Pancreas (tissue), 10 donors: ENCODE data around the gene FNDC3B. TPM values are rescaled to one million over a fixed set of nuclear protein-coding genes. Genes with fewer than 3 reads are reported as not detected.

Experiments
- ATAC-seq, 4 donors: fragments of 200-7000 bp; cut with Tn5 transposase; one replicate each; pipeline versions ENCODE4 v1.8.0 to v1.9.1; 2020; ENCODE audit warnings: mild to moderate bottlenecking in 4 of 4, moderate library complexity in 4 of 4
- DNase-seq, 6 donors: peaks; one replicate each; pipeline ENCODE4 v3.0.0-alpha.2; 2020
- FAIRE-seq: peaks from 2 replicates; lab custom pipeline; 2012; peaks lifted over from hg19 to GRCh38; lab: Jason Lieb, UNC
- H3K27ac ChIP-seq, 4 donors: fragments of 200-600 bp; sonication (generic); 1 replicate in 3 of 4; 2 replicates in 1 of 4; pipeline versions ENCODE4 v1.5.0 to v1.8.0; 2020
- H3K27me3 ChIP-seq, 4 donors: fragments of 200-600 bp; one replicate each; pipeline ENCODE4 v1.8.0; 2021
- H3K36me3 ChIP-seq, 3 donors: fragments of 200-600 bp; sonication (generic) in 1 of 3; one replicate each; pipeline versions ENCODE4 v1.5.0 to v1.8.0; 2020 to 2021
- H3K4me1 ChIP-seq, 3 donors: fragments of 200-600 bp; one replicate each; pipeline ENCODE4 v1.8.0; 2021
- H3K4me3 ChIP-seq, 4 donors: fragments of 200-600 bp; sonication (generic) in 2 of 4; one replicate each; pipeline versions ENCODE4 v1.5.0 to v1.8.0; 2020 to 2021
- H3K9me3 ChIP-seq, 4 donors: fragments of 200-600 bp; one replicate each; pipeline ENCODE4 v1.8.0; 2021
- CTCF ChIP-seq, 4 donors: fragments of 200-600 bp; sonication (generic) in 3 of 4; IDR thresholded peaks; one replicate each; pipeline versions ENCODE4 v1.5.0 to v1.8.0; 2021; ENCODE audit warnings: antibody characterized with exemption in 4 of 4
- WGBS, 2 donors: extraction: QIAGEN DNeasy Blood & Tissue Kit; methylation state at CpG; one replicate each; pipeline ENCODE4 v1.1.7; 2013; 5-methylcytosine and 5-hydroxymethylcytosine counted together
- intact Hi-C, 3 donors: fragments of 100-400 bp; cut with DNase I; formaldehyde crosslinking; loops; one replicate each; pipeline versions ENCODE4 v1.11.1 to v1.14.2; 2022
- polyA plus RNA-seq, 2 donors: library from polyadenylated mRNA; stranded (reverse); fragments of 200-250 nt; gene quantifications; one replicate each; pipeline ENCODE4 v1.2.3, GENCODE V29; 2013
- total RNA-seq, 6 donors: library from RNA; stranded (reverse); fragmentation: NEBNext Ultra II Directional in 4 of 6; extraction: Animal tissue kit (Norgen Biotek cat#: 25700) in 4 of 6; gene quantifications; one replicate each; pipeline versions ENCODE4 v1.2.1 to v1.2.4, GENCODE V29; 2021 to 2023
- donor health status: healthy with polysubstance abuse.
- donor health status: DM: no; HTN: no; CAD: no; lungs with moderate emphysema.
- donor health status: DM: no; HTN: no; CAD: no.
- donor health status: control.
- donor health status: control.
- donor health status: Bipolar disorder and iron deficiency.
- donor health status: DM: yes; HTN: yes; CAD: no.
- donor health status: DM: no; HTN: no; CAD: no.
- donor health status: DM: no; HTN: no; CAD: no.
- donor health status: DM: yes; HTN: yes; CAD: no.

The FNDC3B gene
- total and polyA plus RNA-seq, 8 donors, result 9.3 to 126 (median 73.2) TPM

- TF ChIP-seq CTCF (IDR thresholded peaks at IDR 0.05), result no peak
- FAIRE-seq, result no peak
Measured at GRCh38 chr3:172197344-172197743, 158.0 kb downstream of the FNDC3B start.

DNA sequence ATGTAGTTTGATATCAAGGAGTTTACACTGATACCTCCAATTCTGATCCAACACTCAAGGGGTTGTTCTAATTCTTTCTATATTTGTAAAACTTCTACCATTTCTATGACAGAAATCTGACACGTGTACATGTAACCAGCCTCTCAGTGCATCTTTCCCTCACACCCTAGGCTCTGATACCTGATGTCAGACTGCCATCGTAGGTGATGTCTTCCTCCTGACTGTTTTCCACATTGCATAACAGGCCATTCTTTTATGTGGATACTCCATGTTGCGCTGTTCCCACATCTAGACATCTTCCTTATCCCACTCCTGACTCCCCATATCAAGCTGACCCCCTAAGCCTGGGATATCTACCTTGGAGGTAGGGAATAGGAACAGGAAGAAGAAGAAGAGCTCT lies 159.1 kb downstream of the FNDC3B start:
- no peak for ATAC-seq
- no peak for TF ChIP-seq CTCF (IDR thresholded peaks at IDR 0.05)
- intact Hi-C loops, result no loop called here

More at GRCh38 chr3:172197344-172197743, 158.0 kb downstream of the FNDC3B start:
- DNase-seq (no peak), ATAC-seq (no peak)
- 82 to 84% methylated on average over 3 of the region's 3 CpGs for WGBS, 2 donors
- Histone ChIP-seq H3K4me3 (no peak overlapping the region), H3K36me3 (no peaks in the 10 kb centered on the region), H3K27ac (no peak overlapping the region), H3K9me3 (no peaks in the 10 kb centered on the region), H3K4me1 (peaks cover 16 to 33% (median 25%) of the 10 kb centered on the region in 3 donors), H3K27me3 (no peaks in the 10 kb centered on the region)
- intact Hi-C loops, result no loop called here

DNA sequence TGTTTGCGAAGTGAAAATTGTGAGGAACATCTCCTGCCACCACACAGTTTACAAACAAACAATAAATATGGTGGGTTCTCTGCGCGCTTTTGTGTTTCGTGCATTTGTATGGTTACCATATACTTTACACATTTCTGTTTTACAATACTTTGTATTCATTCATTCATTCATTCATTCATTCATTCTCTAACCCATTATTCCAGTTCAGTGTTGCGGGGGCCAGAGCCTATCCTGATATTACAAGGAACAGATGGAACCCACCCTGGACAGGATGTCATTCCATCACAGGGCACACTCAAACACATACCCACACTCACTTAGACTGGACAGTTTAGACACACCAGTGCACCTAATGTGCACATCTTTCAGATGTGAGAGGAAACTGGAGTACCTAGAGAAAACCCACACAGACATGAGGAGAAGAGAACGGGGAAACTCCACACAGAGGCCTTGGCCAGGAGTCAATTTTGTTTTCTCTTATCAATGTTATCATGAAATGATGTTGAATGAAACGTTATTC lies 160.5 kb downstream of the FNDC3B start:
- no peaks in the 10 kb centered on the region for H3K36me3 ChIP-seq
- WGBS, 2 donors, result 76 to 78% methylated on average over 7 of the region's 7 CpGs
- H3K9me3 ChIP-seq, result no peaks in the 10 kb centered on the region
- H3K4me3 ChIP-seq, result no peak overlapping the region
- no peak for TF ChIP-seq CTCF (IDR thresholded peaks at IDR 0.05)
- no peak for DNase-seq
- FAIRE-seq, result no peak
- no peaks in the 10 kb centered on the region for H3K27me3 ChIP-seq
- no peak for ATAC-seq
- intact Hi-C loops, result no loop called here
- H3K4me1 ChIP-seq, result peaks cover 32 to 40% (median 38%) of the 10 kb centered on the region in 3 donors
- no peak overlapping the region for H3K27ac ChIP-seq

More for the DNA sequence above, 159.1 kb downstream of the FNDC3B start:
- no peaks in the 10 kb centered on the region for H3K36me3 ChIP-seq
- WGBS, 2 donors, result 88 to 94% methylated on average over 3 of the region's 3 CpGs
- H3K4me3 ChIP-seq, result no peak overlapping the region
- DNase-seq (no peak), FAIRE-seq (no peak)
- H3K4me1 ChIP-seq, result peaks cover 25 to 31% (median 30%) of the 10 kb centered on the region in 3 donors
- H3K27ac ChIP-seq, result no peak overlapping the region
- no peaks in the 10 kb centered on the region for H3K9me3 ChIP-seq
- H3K27me3 ChIP-seq, result no peaks in the 10 kb centered on the region

DNA sequence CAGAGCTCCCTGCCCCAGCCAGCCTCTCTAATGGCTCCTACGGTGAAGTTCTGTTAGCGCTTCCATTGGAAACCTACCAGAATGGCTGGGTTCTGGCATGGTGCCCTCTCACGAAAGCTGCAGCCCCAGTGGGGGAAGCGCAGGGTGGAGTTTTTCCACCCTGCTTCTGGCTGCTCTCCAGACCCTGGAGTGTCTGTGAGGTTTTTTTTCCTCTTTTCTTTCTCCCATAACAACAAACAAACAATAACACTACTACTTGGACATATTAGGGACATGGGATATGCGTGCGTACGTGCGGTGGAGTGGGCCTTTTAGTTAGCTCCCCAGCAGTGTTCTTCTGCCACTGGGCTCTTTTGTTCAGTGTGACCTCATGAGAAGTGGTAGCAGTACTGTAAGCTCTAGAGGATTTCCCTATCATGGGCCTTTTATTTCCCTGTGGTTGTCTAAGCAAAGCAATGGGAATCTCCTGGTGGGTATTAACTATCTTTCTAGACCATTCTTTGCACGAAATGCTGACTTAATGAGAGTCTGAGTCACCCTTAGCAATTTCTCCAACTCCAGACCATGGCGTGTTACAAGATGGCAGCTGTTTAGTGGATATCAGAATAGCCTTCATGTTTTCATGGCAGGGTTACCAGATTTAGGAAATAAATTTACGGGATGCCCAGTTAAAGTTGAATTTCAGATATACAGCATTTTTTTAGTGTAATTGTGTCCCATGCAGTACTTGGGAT lies 161.9 kb downstream of the FNDC3B start:
- Histone ChIP-seq H3K4me1 (peaks cover 21 to 40% (median 40%) of the 10 kb centered on the region in 3 donors), H3K27me3 (no peaks in the 10 kb centered on the region), H3K9me3 (no peaks in the 10 kb centered on the region), H3K36me3 (no peaks in the 10 kb centered on the region), H3K27ac (peak overlapping the region in 3 of 4 donors; percentile 36 to 53 (median 52)), H3K4me3 (no peak overlapping the region)
- peak; percentile 50 to 71 (median 62) for DNase-seq
- 50 to 53% methylated on average over 11 of the region's 11 CpGs for WGBS, 2 donors
- no peak for FAIRE-seq
- no peak for TF ChIP-seq CTCF (IDR thresholded peaks at IDR 0.05)
- ATAC-seq, result peak; percentile 30 to 60 (median 50)
- intact Hi-C loops, result no loop called here

DNA sequence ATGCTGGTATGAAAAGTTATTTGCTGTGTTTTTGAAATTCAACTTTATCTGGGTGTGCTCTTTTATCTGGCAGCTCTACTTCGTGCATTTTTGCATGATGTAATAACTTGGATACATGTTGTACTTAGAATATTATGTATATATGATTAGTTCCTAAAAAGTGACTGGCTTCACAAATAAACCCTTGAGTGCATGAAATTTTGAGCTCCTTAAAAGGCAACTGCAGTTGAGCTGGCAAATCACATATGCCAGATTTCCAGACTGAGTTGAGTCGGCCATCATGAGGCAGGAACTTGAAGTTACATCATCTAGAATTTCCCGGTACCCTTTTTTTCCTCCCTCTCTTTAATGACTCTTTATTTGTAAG lies 162.5 kb downstream of the FNDC3B start:
- Histone ChIP-seq H3K9me3 (no peaks in the 10 kb centered on the region), H3K4me3 (no peak overlapping the region), H3K36me3 (no peaks in the 10 kb centered on the region), H3K4me1 (peaks cover 21 to 40% (median 40%) of the 10 kb centered on the region in 3 donors), H3K27ac (peak overlapping the region in 3 of 4 donors; percentile 36 to 53 (median 52)), H3K27me3 (no peaks in the 10 kb centered on the region)
- WGBS, 2 donors, result 18 to 21% methylated on average over 3 of the region's 3 CpGs
- TF ChIP-seq CTCF (IDR thresholded peaks at IDR 0.05), result no peak
- peak in 3 of 4 donors; percentile 15 to 41 (median 21) for ATAC-seq
- intact Hi-C loops, result no loop called here
- no peak for DNase-seq
- no peak for FAIRE-seq
